IMR-90 (cell line): Measurements from ENCODE around the gene NSD2. TPM values are rescaled to one million over a fixed set of nuclear protein-coding genes. Genes with fewer than 3 reads are reported as not detected.

ENCODE experiments used
- ATAC-seq: fragments of 200-7000 bp; cut with Tn5 transposase; 2 replicates; pipeline ENCODE4 v1.9.1; 2020; ENCODE audit warnings: low read depth, mild to moderate bottlenecking, moderate library complexity
- BruUV-seq: library from RNA; stranded (reverse); fragments of 400-500 nt; replicated peaks from 2 replicates; lab custom pipeline; 2021; lab: Mats Ljungman, UMichigan
- CTCF ChIA-PET: fragments of 300-600 bp; formaldehyde crosslinking; extraction: SDS; loops from one replicate; lab custom pipeline; 2021; ENCODE audit warnings: antibody characterized with exemption; lab: Yijun Ruan, JAX
- POLR2A ChIA-PET: fragments of 300-600 bp; sonication (Branson Sonifier 250); formaldehyde crosslinking; loops from one replicate; lab custom pipeline; 2022; ENCODE audit warnings: antibody characterized with exemption; ENCODE audit not compliant: unreplicated experiment; lab: Charles Lee
- DNase-seq: peaks from one replicate; pipeline ENCODE4 v3.0.0; 2013
- H2AFZ ChIP-seq: replicated peaks from 2 replicates; pipeline ENCODE3; 2013; ENCODE audit warnings: low read length, mild to moderate bottlenecking; ENCODE audit not compliant: poor library complexity
- H2AK5ac ChIP-seq: 2 replicates; pipeline ENCODE4 v1.6.1; 2013; ENCODE audit warnings: low read depth, low read length, inconsistent platforms
- H2AK9ac ChIP-seq: replicated peaks from 2 replicates; pipeline ENCODE3; 2013; ENCODE audit warnings: mild to moderate bottlenecking, low read depth, low read length, moderate library complexity; ENCODE audit not compliant: poor library complexity
- H2BK120ac ChIP-seq: 2 replicates; pipeline ENCODE4 v1.6.1; 2013; ENCODE audit warnings: low read depth, low read length, inconsistent platforms
- H2BK15ac ChIP-seq: 3 replicates; pipeline ENCODE4 v1.6.1; 2013; ENCODE audit warnings: low read depth, low read length, inconsistent platforms
- H2BK20ac ChIP-seq: 2 replicates; pipeline ENCODE4 v1.6.1; 2013; ENCODE audit warnings: low read depth, mild to moderate bottlenecking, inconsistent platforms, low read length, moderate library complexity
- H2BK5ac ChIP-seq: 2 replicates; pipeline ENCODE4 v1.6.1; 2013; ENCODE audit warnings: mild to moderate bottlenecking, low read depth, low read length, inconsistent platforms; ENCODE audit not compliant: poor library complexity, severe bottlenecking
- H3K14ac ChIP-seq: replicated peaks from 2 replicates; pipeline ENCODE4 v1.6.1; 2013; ENCODE audit warnings: low read depth, low read length, inconsistent platforms
- H3K18ac ChIP-seq: 2 replicates; pipeline ENCODE4 v1.6.1; 2013; ENCODE audit warnings: low read depth, low read length, control low read depth
- H3K23ac ChIP-seq: 2 replicates; pipeline ENCODE4 v1.6.1; 2013; ENCODE audit warnings: low read depth, low read length, inconsistent platforms
- H3K27ac ChIP-seq: 2 replicates; pipeline ENCODE4 v1.5.1; 2013; ENCODE audit warnings: mild to moderate bottlenecking, control low read depth, low read length; ENCODE audit not compliant: insufficient read depth
- H3K27me3 ChIP-seq: 2 replicates; pipeline ENCODE4 v1.6.1; 2013; ENCODE audit warnings: low read length; ENCODE audit not compliant: control insufficient read depth, insufficient read depth
- H3K36me3 ChIP-seq: 2 replicates; pipeline ENCODE4 v1.6.1; 2013; ENCODE audit warnings: low read length, mixed read lengths; ENCODE audit not compliant: control insufficient read depth, insufficient read depth
- H3K4ac ChIP-seq: 2 replicates; pipeline ENCODE4 v1.6.1; 2013; ENCODE audit warnings: low read depth, low read length, inconsistent platforms
- H3K4me1 ChIP-seq: 2 replicates; pipeline ENCODE4 v1.6.1; 2013; ENCODE audit warnings: low read length, mixed read lengths; ENCODE audit not compliant: control insufficient read depth, insufficient read depth
- H3K4me2 ChIP-seq: 2 replicates; pipeline ENCODE4 v1.6.1; 2013; ENCODE audit warnings: low read depth, mild to moderate bottlenecking, control low read depth, low read length, moderate library complexity
- H3K4me3 ChIP-seq: 2 replicates; pipeline ENCODE4 v1.5.1; 2013; ENCODE audit warnings: low read depth, mild to moderate bottlenecking, control low read depth, low read length, moderate library complexity; ENCODE audit not compliant: insufficient read depth
- H3K56ac ChIP-seq: 2 replicates; pipeline ENCODE4 v1.6.1; 2013; ENCODE audit warnings: low read length, inconsistent platforms; ENCODE audit not compliant: insufficient read depth; ENCODE audit errors: extremely low read depth
- H3K79me1 ChIP-seq, 2 experiments: 2 replicates each; pipeline ENCODE4 v1.6.1; 2013; ENCODE audit warnings: low read length in 2 of 2, inconsistent platforms in 1 of 2, low read depth in 1 of 2
- H3K9ac ChIP-seq: 2 replicates; pipeline ENCODE4 v1.6.1; 2013; ENCODE audit warnings: low read depth, low read length, control low read depth
- H3K9me1 ChIP-seq: 2 replicates; pipeline ENCODE4 v1.6.1; 2013; ENCODE audit warnings: low read length, inconsistent platforms; ENCODE audit not compliant: insufficient read depth
- H3K9me3 ChIP-seq: 2 replicates; pipeline ENCODE4 v1.6.1; 2013; ENCODE audit warnings: low read length; ENCODE audit not compliant: control insufficient read depth, insufficient read depth
- H4K20me1 ChIP-seq: 2 replicates; pipeline ENCODE4 v1.6.1; 2013; ENCODE audit warnings: low read length, inconsistent platforms; ENCODE audit not compliant: insufficient read depth
- H4K5ac ChIP-seq: 2 replicates; pipeline ENCODE4 v1.6.1; 2013; ENCODE audit warnings: mild to moderate bottlenecking, low read depth, low read length, control low read depth
- H4K8ac ChIP-seq, 2 experiments: 2 replicates each; pipeline ENCODE4 v1.6.1; 2013; ENCODE audit warnings: low read depth in 2 of 2, low read length in 2 of 2, control low read depth in 1 of 2, inconsistent platforms in 1 of 2
- H4K91ac ChIP-seq: 2 replicates; pipeline ENCODE4 v1.6.1; 2013; ENCODE audit warnings: low read depth, low read length, inconsistent platforms; ENCODE audit not compliant: insufficient read depth
- BHLHE40 ChIP-seq: fragments of 150-350 bp; IDR thresholded peaks from 2 replicates; pipeline ENCODE4 v1.6.1; 2016; ENCODE audit warnings: mild to moderate bottlenecking, low read depth, low read length
- CEBPB ChIP-seq: IDR thresholded peaks from 2 replicates; pipeline ENCODE4 v1.6.1; 2012; ENCODE audit warnings: low read depth, low read length, improper control_type of control experiment
- CHD1 ChIP-seq: IDR thresholded peaks from 2 replicates; pipeline ENCODE4 v1.6.1; 2012; ENCODE audit warnings: low read depth, low read length, improper control_type of control experiment
- ELK1 ChIP-seq: fragments of 150-350 bp; IDR thresholded peaks from 2 replicates; pipeline ENCODE4 v1.6.1; 2016; ENCODE audit warnings: low read depth, mild to moderate bottlenecking, low read length, moderate library complexity, borderline replicate concordance
- FOS ChIP-seq: fragments of 150-350 bp; IDR thresholded peaks from 2 replicates; pipeline ENCODE4 v1.6.1; 2016; ENCODE audit warnings: low read depth, low read length
- MAFK ChIP-seq: IDR thresholded peaks from 2 replicates; pipeline ENCODE4 v1.6.1; 2012; ENCODE audit warnings: low read depth, low read length, improper control_type of control experiment
- MAZ ChIP-seq: IDR thresholded peaks from 2 replicates; pipeline ENCODE4 v1.6.1; 2012; ENCODE audit warnings: low read depth, mild to moderate bottlenecking, low read length, improper control_type of control experiment, moderate library complexity, borderline replicate concordance
- MXI1 ChIP-seq: IDR thresholded peaks from 2 replicates; pipeline ENCODE4 v1.6.1; 2012; ENCODE audit warnings: low read depth, mild to moderate bottlenecking, low read length, moderate library complexity, borderline replicate concordance
- NFE2L2 ChIP-seq: fragments of 150-350 bp; IDR thresholded peaks from 2 replicates; pipeline ENCODE4 v1.6.1; 2016; ENCODE audit warnings: low read depth, mild to moderate bottlenecking, low read length
- POLR2A ChIP-seq: IDR thresholded peaks from 2 replicates; pipeline ENCODE4 v1.6.1; 2012; ENCODE audit warnings: mild to moderate bottlenecking, low read depth, low read length
- RAD21 ChIP-seq: IDR thresholded peaks from 2 replicates; pipeline ENCODE4 v1.6.1; 2012; ENCODE audit warnings: low read length, improper control_type of control experiment
- RCOR1 ChIP-seq: IDR thresholded peaks from 2 replicates; pipeline ENCODE4 v1.6.1; 2012; ENCODE audit warnings: mild to moderate bottlenecking, low read length, improper control_type of control experiment; ENCODE audit not compliant: insufficient replicate concordance
- SMC3 ChIP-seq: fragments of 150-350 bp; IDR thresholded peaks from 2 replicates; pipeline ENCODE4 v1.6.1; 2016; ENCODE audit warnings: low read depth, mild to moderate bottlenecking, antibody characterized with exemption, low read length, moderate library complexity
- USF2 ChIP-seq: fragments of 150-350 bp; IDR thresholded peaks from 2 replicates; pipeline ENCODE4 v1.6.1; 2017; ENCODE audit warnings: mild to moderate bottlenecking, antibody characterized with exemption, low read length, low read depth
- WGBS, 2 experiments: methylation state at CpG; one replicate each; pipeline versions ENCODE4 v1.1.5 to v1.1.7; 2013; ENCODE audit warnings: missing lambda C conversion rate in 2 of 2; ENCODE audit not compliant: insufficient read length in 1 of 2; ENCODE audit errors: extremely low coverage in 2 of 2; 5-methylcytosine and 5-hydroxymethylcytosine counted together
- dilution Hi-C: fragments of 300-500 bp; cut with HindIII; formaldehyde crosslinking; loops from one replicate; pipeline ENCODE4 v1.14.3; 2018; ENCODE audit warnings: low sequenced_read_pairs; ENCODE audit not compliant: unreplicated experiment
- in situ Hi-C: fragments of 300-500 bp; cut with MboI; formaldehyde crosslinking; loops from 3 replicates; pipeline ENCODE4 v1.14.3; 2019; ENCODE audit warnings: low sequenced_read_pairs, inconsistent platforms, mixed read lengths
- intact Hi-C: fragments of 100-400 bp; cut with micrococcal nuclease; formaldehyde crosslinking; loops from 2 replicates; pipeline ENCODE4 v1.10.0; 2022
- polyA plus RNA-seq, 3 experiments: library from polyadenylated mRNA; depleted of rRNA; stranded (reverse); fragments of >200 nt; gene quantifications; 2 replicates each; pipeline ENCODE4 v1.2.3, GENCODE V29; 2012; ENCODE audit warnings: low replicate concordance in 1 of 3
- total RNA-seq: library from RNA; depleted of rRNA; stranded (reverse); fragments of >200 nt; gene quantifications from 2 replicates; pipeline ENCODE4 v1.2.3, GENCODE V29; 2012
- TF ChIP-seq, protein P1 (sequence below): conservative IDR thresholded peaks from 2 replicates; pipeline ENCODE4 v1.5.1; 2012; ENCODE audit warnings: mild to moderate bottlenecking, low read depth, low read length, improper control_type of control experiment

NSD2 gene
- total and polyA plus RNA-seq, 2 of the 4 experiments (the other 2 are of a cell fraction), result 35.9 to 68.1 TPM

GRCh38 chr4:1948892-1949436 lies 77.8 kb downstream of the NSD2 start:
- BruUV-seq, result no TSS peak
- Histone ChIP-seq H2BK20ac (no peak overlapping the region), H3K4me3 (no peak overlapping the region), H3K79me1 (peaks cover 25 to 60% of the 10 kb centered on the region in 2 experiments), H3K27ac (no peak overlapping the region), H3K27me3 (no peaks in the 10 kb centered on the region), H3K9ac (no peak overlapping the region), H2BK120ac (no peak overlapping the region), H3K4me1 (no peaks in the 10 kb centered on the region), H3K23ac (no peak overlapping the region), H3K4ac (no peak overlapping the region), H4K8ac (no peak overlapping the region), H3K4me2 (no peak overlapping the region), H4K20me1 (no peaks in the 10 kb centered on the region; the same call in 1 of the 2 replicates), H2AFZ (no peak overlapping the region), H3K9me3 (no peaks in the 10 kb centered on the region), H3K36me3 (peaks cover 30% of the 10 kb centered on the region), H3K9me1 (peaks cover 7% of the 10 kb centered on the region; the same call in 1 of the 2 replicates), H4K5ac (no peak overlapping the region), H3K56ac (no peak overlapping the region), H4K91ac (no peak overlapping the region), H3K14ac (no peak overlapping the region), H2BK15ac (no peak overlapping the region), H3K18ac (no peak overlapping the region), H2AK5ac (no peak overlapping the region), H2AK9ac (no peak overlapping the region), H2BK5ac (no peak overlapping the region)
- in situ Hi-C loops, result no loop called here
- DNase-seq (no peak), ATAC-seq (no peak)
- ChIA-PET POLR2A (no interaction called here), CTCF (no interaction called here)
- TF ChIP-seq CHD1 (no peak), MAZ (no peak), BHLHE40 (no peak), MXI1 (no peak), NFE2L2 (no peak), RAD21 (no peak), CEBPB (no peak), ELK1 (no peak), USF2 (no peak), MAFK (no peak), FOS (no peak), POLR2A (no peak), SMC3 (no peak), RCOR1 (no peak)
- TF ChIP-seq, protein P1, sequence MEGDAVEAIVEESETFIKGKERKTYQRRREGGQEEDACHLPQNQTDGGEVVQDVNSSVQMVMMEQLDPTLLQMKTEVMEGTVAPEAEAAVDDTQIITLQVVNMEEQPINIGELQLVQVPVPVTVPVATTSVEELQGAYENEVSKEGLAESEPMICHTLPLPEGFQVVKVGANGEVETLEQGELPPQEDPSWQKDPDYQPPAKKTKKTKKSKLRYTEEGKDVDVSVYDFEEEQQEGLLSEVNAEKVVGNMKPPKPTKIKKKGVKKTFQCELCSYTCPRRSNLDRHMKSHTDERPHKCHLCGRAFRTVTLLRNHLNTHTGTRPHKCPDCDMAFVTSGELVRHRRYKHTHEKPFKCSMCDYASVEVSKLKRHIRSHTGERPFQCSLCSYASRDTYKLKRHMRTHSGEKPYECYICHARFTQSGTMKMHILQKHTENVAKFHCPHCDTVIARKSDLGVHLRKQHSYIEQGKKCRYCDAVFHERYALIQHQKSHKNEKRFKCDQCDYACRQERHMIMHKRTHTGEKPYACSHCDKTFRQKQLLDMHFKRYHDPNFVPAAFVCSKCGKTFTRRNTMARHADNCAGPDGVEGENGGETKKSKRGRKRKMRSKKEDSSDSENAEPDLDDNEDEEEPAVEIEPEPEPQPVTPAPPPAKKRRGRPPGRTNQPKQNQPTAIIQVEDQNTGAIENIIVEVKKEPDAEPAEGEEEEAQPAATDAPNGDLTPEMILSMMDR, result no peak
- WGBS, 2 experiments, result 100% methylated on average over 1 of the region's 8 CpGs; no CpG with 5 or more reads in 1 of the 2 experiments
- dilution Hi-C loops, result no loop called here
- intact Hi-C loops, result no loop called here
